ENCODE results near the gene UBR7. TPM values are rescaled to one million over a fixed set of nuclear protein-coding genes. Genes with fewer than 3 reads are reported as not detected.

Gene UBR7
- total RNA-seq, 1 donor from 2014 or later: 20.5 TPM

Other genes starting within 250 kb of the UBR7 start
- gene ITPK1, start 91.3 kb upstream of the UBR7 start, total RNA-seq: 123 TPM
- gene MOAP1, start 22.4 kb upstream of the UBR7 start, total RNA-seq: 52.5 TPM
- 23.0 TPM for gene LYSET, start 21.9 kb upstream of the UBR7 start, total RNA-seq
- gene GON7, start 191 bp upstream of the UBR7 start, total RNA-seq: 15.6 TPM
- gene BTBD7, start 125.8 kb downstream of the UBR7 start, total RNA-seq: 22.5 TPM
- gene COX8C, start 139.9 kb downstream of the UBR7 start, total RNA-seq: 0.51 TPM
- 0.19 TPM for gene UNC79, start 223.7 kb downstream of the UBR7 start, total RNA-seq